ENCODE data around the gene CRK.

CRK gene

GRCh38 chr17:1494203-1494602 lies 38.2 kb upstream of the CRK start:
- H3K4me3 ChIP-seq (replicated peaks; ENCODE audit: insufficient read depth, low read length) = no peak overlapping the region
- TF ChIP-seq REST (IDR thresholded peaks at IDR 0.05; ENCODE audit: insufficient replicate concordance, low read depth) (no peak), GABPA (IDR thresholded peaks at IDR 0.05; ENCODE audit: low read depth) (no peak), CTCF (IDR thresholded peaks at IDR 0.05; ENCODE audit: insufficient read depth, low read length) (no peak), POLR2AphosphoS5 (IDR thresholded peaks at IDR 0.05; ENCODE audit: low read depth) (no peak), SPI1 (IDR thresholded peaks at IDR 0.05; ENCODE audit: borderline replicate concordance, low read depth) (no peak)
- no peak for DNase-seq (ENCODE audit: low read depth in 1 of 2, low spot score in 1 of 2)
- no peaks in the 10 kb centered on the region for H3K27me3 ChIP-seq (ENCODE audit: insufficient read depth, poor library complexity, severe bottlenecking)
- H3K27ac ChIP-seq (replicated peaks) = no peak overlapping the region

- TF ChIP-seq SPI1 (IDR thresholded peaks at IDR 0.05; ENCODE audit: borderline replicate concordance, low read depth) (no peak), CTCF (IDR thresholded peaks at IDR 0.05; ENCODE audit: insufficient read depth, low read length) (no peak)
- DNase-seq (ENCODE audit: low read depth in 1 of 2, low spot score in 1 of 2) = no peak
- H3K4me3 ChIP-seq (replicated peaks; ENCODE audit: insufficient read depth, low read length) = no peak overlapping the region
- H3K27me3 ChIP-seq (ENCODE audit: insufficient read depth, poor library complexity, severe bottlenecking) = no peaks in the 10 kb centered on the region
- H3K27ac ChIP-seq (replicated peaks) = no peak overlapping the region
Observed at GRCh38 chr17:1493291-1493980, 37.4 kb upstream of the CRK start.

GRCh38 chr17:1492249-1493206 lies 36.5 kb upstream of the CRK start, which contains the start of gene MYO1C:
TSS of gene MYO1C (minus strand) at chr17:1492686. CDS start at chr17:1492487, 199 bp downstream.
- Histone ChIP-seq H3K27me3 (ENCODE audit: insufficient read depth, poor library complexity, severe bottlenecking) (peaks cover 3% of the 10 kb centered on the region), H3K4me3 (replicated peaks; ENCODE audit: insufficient read depth, low read length) (peak within 1 kb of the TSS; percentile 52; the same call in 1 of the 2 replicates), H3K27ac (replicated peaks) (no peak within 1 kb of the TSS)
- TF ChIP-seq POLR2AphosphoS5 (IDR thresholded peaks at IDR 0.05; ENCODE audit: low read depth) (no peak), GABPA (IDR thresholded peaks at IDR 0.05; ENCODE audit: low read depth) (no peak), REST (IDR thresholded peaks at IDR 0.05; ENCODE audit: insufficient replicate concordance, low read depth) (no peak), SPI1 (IDR thresholded peaks at IDR 0.05; ENCODE audit: borderline replicate concordance, low read depth) (no peak), CTCF (IDR thresholded peaks at IDR 0.05; ENCODE audit: insufficient read depth, low read length) (no peak)
- no peak for DNase-seq (ENCODE audit: low read depth in 1 of 2, low spot score in 1 of 2)

Measured in HL-60 (cell line).